Retina (tissue), 1 donor: ENCODE data around the gene MLXIPL.
"Not testable (repeated sequence)": the region's sequence is repeated elsewhere in the genome, so short reads cannot be mapped to it uniquely, and the experiment has no call there.

Experiments used
- DNase-seq: peaks from one replicate; pipeline ENCODE4 v3.0.0-alpha.2; 2016

The MLXIPL gene

GRCh38 chr7:73645643-73646174 lies 21.4 kb upstream of the MLXIPL start:
- DNase-seq, result no peak

DNA sequence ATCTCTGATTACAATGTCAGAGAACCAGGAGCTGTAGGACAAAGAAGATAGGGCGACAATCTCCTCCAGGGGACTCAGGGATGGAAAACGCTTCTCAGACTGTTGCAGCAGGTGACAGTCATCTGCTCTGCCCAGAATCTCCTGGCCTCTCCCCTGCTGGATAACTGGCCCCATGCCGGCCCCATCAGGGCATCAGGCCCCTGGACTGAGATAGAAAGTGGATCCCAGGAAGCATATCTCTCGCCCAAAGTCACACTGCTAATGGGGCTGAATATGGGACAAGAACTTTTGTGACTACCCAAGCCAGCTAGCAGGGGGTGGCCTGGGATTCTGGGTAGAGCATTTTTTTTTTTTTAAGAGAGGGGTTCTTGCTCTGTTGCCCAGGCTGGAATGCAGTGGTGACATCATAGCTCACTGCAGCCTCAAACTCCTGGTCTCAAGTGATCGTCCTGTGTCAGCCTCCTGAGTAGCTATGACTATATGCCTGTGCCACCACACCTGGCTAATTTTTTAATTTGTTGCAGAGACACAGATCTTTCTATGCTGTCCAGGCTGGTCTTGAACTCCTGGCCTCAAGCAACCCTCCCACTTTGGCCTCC lies 20.5 kb upstream of the MLXIPL start:
- DNase-seq, result no peak

- DNase-seq, result no peak
Measured at GRCh38 chr7:73642834-73643233, 18.5 kb upstream of the MLXIPL start.

- DNase-seq, result no peak
Measured at GRCh38 chr7:73638911-73639310, 14.6 kb upstream of the MLXIPL start.

DNA sequence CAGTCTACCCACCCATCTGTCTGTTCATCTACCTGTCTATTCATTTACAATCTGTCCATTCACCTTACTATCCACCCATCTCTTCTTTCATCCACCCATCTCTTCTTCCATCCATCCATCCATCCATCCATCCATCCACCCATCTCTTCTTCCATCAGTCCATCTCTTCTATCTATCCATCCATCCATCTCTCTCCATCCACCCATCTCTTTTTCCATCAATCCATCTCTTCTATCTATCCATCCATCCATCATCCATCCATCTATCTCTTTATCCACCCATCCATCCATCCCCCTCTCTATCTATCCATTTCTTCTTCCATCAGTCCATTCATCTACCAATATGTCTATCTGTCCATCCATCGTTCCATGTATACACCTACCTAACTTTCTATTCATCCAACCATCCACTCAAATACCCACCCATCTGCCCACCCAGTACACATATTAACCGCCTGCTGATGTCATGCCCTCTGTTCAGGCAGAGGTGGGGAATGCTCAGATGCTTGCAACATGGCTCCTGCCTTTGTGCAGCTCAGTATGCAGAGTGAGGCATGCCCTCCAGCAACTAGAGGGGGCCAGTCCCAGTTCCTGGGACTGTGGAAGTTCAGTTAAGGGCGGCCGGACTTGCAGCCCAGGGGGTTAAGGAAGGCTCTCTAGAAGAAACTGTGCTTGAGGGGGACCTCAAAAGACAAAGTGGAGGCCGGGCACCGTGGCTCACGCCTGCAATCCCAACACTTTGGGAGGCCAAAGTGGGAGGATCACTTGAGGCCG lies 11.3 kb upstream of the MLXIPL start:
- DNase-seq, result no peak

- DNase-seq, result no peak
Measured at GRCh38 chr7:73633844-73634243, 9.5 kb upstream of the MLXIPL start.

DNA sequence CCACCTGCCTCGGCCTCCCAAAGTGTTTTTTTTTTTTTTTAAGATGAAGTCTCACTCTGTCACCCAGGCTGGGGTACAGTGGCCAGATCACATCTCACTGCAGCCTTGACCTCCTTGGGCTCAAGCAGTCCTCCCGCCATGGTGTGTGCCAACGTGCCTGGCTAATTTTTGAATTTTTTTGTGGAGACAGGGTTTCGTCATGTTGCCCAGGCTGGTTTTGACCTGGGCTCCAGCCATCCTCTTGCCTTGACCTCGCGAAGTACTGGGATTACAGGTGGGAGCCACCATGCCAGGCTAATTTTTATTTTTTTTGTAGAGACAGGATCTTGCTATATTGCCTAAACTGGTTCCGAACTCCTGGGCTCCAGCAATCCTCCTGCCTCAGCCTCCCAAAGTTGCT lies 9.0 kb upstream of the MLXIPL start:
- DNase-seq, result no peak

DNA sequence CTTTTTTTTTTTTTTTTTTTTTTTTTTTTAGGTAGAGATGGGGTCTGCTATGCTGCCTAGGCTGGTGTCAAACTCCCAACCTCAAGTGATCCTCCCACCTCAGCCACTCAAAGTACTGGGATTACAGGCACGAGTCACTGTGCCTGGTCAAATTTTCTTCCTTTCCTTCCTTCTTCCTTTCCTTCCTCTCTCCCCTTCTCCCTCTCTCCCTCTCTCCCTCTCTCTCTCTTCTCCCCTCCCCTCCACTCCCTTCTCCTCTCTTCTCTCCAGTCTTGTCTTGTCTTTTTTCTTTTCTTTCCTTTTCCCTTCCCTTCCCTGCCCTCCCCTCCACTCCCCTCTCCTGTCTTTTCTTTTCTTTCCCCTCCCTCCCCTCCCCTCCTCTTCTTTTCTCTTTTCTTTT lies 7.2 kb upstream of the MLXIPL start:
- DNase-seq, result no peak

DNA sequence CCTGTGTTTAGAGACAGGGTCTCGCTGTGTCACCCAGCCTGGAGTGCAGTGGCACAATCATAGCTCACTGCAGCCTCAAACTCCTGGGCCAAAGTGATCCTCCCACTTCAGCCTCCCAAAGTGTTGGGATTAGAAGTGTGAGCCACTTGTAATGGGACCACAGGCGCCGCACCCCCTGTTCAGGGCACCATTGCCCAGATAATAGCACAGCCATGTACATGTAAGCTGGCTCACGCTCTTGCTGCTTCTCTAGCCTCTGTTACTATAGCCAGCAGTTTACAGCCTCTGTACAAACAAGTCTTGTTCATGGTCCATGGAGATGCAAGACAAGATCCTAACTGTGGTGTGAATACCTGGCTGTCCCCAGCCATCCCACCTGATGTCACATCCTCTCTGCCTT lies 4.2 kb upstream of the MLXIPL start:
- DNase-seq, result no peak

DNA sequence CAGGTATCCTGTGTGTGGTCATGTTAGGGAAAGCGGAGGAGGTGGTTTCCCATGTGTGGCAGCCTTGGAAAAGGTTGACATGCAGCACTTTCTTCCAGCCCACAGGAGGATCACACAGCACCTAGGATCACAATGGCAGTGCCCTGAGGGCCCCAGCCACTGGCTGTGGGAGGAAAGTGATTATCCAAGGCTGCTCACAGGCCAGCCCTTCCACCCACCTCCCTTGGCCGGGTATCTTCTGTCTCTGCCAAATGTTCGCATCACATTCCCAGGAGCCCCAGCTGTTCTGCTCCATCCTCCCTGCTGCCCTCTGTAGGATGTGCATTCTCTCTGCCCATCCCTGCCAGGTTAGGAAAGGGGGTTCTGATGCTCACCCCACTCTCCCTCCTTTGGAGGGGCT lies 2.5 kb upstream of the MLXIPL start:
- no peak for DNase-seq

DNA sequence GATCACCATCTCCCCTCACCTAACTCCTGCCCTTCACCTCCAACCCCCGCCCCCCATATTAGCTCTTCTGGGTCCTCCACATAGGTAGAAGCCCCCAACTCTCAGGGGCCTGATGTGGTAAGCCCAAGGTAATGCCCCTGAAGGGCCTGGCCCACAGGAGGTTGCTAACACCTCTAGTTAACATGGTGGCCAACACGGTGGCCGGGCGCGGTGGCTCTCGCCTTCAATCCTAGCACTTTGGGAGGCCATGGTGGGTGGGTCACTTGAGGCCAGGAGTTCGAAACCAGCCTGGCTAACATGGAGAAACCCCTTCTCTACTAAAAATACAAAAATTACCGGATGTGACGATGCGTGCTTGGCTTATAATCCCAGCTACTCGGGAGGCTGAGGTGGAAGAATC lies 954 bp upstream of the MLXIPL start:
- no peak for DNase-seq

- no peak for DNase-seq
Measured at GRCh38 chr7:73624669-73625001, 313 bp upstream of the MLXIPL start.

DNA sequence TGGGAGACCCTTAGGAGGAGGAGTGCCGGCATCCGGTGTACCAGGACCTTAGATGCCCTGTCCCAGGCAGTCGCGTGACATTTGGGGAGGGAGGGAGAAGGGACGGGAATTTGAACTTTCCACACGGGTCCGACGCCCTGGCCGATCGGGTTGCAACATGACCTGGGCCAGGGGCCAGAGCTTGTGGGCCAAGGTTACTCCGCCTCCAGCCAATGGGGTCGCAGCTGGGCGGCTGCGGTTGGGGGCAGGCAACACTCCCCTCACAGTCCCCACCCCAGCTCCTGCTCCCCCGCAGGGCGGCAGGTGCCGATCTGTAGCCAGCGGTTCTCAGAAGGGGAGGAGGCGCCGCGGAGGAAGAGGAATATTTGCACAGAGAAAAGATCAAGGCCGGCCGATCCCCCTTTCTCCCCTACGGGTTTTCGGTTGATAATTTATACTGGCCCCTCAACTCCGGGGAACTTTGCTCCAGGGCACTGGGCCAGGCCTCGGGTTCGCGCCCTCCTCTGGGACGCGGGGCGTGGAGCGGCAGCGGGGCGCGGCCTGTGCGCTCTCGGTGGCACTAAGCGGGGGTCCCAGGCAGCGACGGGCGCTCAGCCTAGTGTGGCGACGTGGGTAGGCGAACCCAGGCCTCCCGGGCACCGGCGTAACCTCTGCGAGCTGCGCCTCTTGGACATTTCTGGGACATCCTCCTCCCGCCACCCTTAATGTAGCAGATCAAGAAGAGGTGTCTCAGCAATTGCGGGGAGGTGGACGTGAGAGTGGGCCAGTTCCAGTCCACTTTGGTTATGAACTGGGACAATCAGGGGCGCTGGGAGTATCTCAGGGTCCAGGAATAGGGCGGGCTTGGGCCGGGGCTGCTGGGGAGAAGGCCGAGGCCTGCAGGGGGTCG lies 1.2 kb downstream of the MLXIPL start:
- peak; percentile 51 for DNase-seq

DNA sequence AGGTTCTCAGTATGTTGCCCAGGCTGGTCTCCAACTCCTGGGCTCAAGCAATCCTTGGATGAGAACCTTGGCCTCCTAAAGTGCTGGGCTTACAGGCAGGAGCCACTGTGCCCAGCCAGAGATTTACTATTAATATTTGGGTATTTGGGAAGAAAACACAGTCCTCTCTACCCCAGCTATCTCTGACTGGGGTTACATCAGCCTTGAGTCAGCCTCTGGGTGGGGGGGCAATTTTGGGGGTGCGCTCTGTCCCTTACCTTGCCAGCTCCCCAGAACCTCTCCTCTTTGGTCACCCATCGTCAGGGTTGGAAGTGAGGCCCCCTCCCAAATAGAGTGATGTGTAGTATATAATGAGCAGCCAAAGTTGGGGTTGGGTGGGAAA lies 1.8 kb downstream of the MLXIPL start:
- DNase-seq, result no peak

DNA sequence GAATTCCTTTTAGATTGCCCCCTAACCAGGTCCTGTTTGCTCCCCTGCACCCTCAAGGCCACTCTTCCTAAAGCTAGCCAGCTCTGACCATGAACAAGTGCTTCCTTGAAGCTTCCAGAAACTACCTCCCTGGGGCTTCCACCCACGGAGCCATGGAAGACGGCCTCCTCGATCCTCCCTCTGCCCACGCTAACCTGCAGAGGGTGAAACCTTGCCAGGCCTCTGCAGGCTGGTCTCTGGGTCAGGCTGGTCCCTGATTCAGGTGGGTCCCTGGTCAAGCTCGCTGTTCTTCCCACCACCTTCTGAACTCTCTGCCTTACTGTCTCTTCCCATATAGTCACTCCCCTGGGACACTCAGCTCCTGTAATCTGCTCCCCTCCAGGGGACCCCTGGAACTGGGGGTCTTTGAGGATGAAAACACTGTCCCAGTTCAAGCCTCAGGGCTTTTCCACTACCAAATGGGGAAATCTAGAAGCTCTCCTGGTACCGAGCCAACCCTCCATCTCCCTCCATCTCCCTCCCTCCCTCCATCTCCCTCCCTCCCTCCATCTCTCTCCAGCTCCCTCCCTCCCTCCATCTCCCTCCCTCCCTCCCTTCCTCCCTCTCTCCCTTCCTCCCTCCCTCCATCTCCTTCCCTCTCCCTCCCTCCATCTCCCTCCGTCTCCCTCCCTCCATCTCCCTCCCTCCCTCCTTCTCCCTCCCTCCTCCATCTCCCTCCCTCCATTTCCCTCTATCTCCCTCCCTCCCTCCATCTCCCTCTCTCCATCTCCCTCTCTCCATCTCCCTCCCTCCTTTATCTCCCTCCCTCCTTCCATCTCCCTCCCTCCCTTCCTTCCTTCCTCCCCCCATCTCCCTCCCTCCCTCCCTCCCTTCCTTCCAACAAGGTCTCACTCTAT lies 2.9 kb downstream of the MLXIPL start:
- DNase-seq, result no peak

DNA sequence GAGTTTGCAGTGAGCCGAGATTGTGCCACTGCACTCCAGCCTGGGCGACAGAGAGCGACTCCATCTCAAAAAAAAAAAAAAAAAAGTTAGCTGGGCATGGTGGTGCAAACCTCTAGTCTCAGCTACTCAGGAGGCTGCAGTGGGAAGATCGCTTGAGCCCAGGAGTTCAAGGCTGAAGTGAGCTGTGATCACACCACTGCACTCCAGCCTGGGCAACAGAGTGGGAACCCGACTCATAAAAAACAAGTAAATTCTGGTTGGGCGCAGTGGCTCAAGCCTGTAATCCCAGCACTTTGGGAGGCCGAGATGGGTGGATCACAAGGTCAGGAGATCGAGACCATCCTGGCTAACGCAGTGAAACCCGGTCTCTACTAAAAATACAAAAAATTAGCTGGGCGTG lies 4.9 kb downstream of the MLXIPL start:
- not testable (repeated sequence) for DNase-seq

- DNase-seq, result no peak
Measured at GRCh38 chr7:73618538-73618937, 5.8 kb downstream of the MLXIPL start.

DNA sequence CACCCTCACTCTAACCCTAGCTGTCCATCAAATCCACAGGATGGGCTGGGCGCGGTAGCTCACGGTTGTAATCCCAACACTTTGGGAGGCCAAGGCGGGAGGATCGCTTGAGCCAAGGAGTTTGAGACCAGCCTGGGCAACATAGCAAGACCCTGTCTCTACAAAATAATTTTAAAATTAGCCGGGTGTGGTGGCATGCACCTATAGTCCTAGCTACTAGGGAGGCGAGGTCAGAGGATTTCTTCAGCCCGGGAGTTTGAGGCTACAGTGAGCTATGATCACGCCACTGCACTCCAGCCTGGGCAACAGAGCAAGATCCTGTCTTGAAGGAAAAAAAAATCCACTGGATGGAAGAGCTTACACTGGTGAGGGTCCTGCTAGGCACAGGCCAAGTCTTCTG lies 6.8 kb downstream of the MLXIPL start:
- not testable (repeated sequence) for DNase-seq

- no peak for DNase-seq
Measured at GRCh38 chr7:73615886-73616285, 8.4 kb downstream of the MLXIPL start.

DNA sequence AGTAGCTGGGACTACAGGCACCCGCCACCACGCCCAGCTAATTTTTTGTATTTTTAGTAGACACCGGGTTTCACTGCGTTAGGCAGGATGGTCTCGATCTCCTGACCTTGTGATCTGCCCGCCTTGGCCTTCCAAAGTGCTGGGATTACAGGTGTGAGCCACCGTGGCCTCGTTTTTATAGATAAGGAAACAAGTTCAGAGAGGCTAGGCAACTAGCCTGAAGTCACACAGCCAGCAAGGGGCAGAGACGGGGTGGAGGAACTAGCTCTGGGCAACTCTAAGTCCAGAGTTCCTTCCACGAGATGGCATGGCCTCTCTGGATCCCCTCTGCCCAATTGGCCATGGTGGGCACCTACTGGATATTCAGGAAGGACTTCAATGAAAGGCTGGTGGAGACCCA lies 9.4 kb downstream of the MLXIPL start:
- not testable (repeated sequence) for DNase-seq

- DNase-seq, result no peak
Measured at GRCh38 chr7:73613954-73614735, 10.2 kb downstream of the MLXIPL start.
